ENCODE data around the gene ZNF423.

GRCh38 chr16:49884033-49885015 lies 28.4 kb upstream of the ZNF423 start:
- no peak for TF ChIP-seq ZNF274 (IDR thresholded peaks at IDR 0.05; ENCODE audit: low read depth, low read length)
- no peak for TF ChIP-seq YY1 (IDR thresholded peaks at IDR 0.05; ENCODE audit: insufficient read depth, insufficient read length)
